IMR-90 (cell line): Measurements from ENCODE around the gene UTF1. TPM values are rescaled to one million over a fixed set of nuclear protein-coding genes. Genes with fewer than 3 reads are reported as not detected.

Experiments used
- ATAC-seq: fragments of 200-7000 bp; cut with Tn5 transposase; 2 replicates; pipeline ENCODE4 v1.9.1; 2020; ENCODE audit warnings: low read depth, mild to moderate bottlenecking, moderate library complexity
- BruUV-seq: library from RNA; stranded (reverse); fragments of 400-500 nt; replicated peaks from 2 replicates; lab custom pipeline; 2021; lab: Mats Ljungman, UMichigan
- CTCF ChIA-PET: fragments of 300-600 bp; formaldehyde crosslinking; extraction: SDS; loops from one replicate; lab custom pipeline; 2021; ENCODE audit warnings: antibody characterized with exemption; lab: Yijun Ruan, JAX
- POLR2A ChIA-PET: fragments of 300-600 bp; sonication (Branson Sonifier 250); formaldehyde crosslinking; loops from one replicate; lab custom pipeline; 2022; ENCODE audit warnings: antibody characterized with exemption; ENCODE audit not compliant: unreplicated experiment; lab: Charles Lee
- DNase-seq: peaks from one replicate; pipeline ENCODE4 v3.0.0; 2013
- H2AFZ ChIP-seq: replicated peaks from 2 replicates; pipeline ENCODE3; 2013; ENCODE audit warnings: low read length, mild to moderate bottlenecking; ENCODE audit not compliant: poor library complexity
- H2AK5ac ChIP-seq: 2 replicates; pipeline ENCODE4 v1.6.1; 2013; ENCODE audit warnings: low read depth, low read length, inconsistent platforms
- H2AK9ac ChIP-seq: replicated peaks from 2 replicates; pipeline ENCODE3; 2013; ENCODE audit warnings: mild to moderate bottlenecking, low read depth, low read length, moderate library complexity; ENCODE audit not compliant: poor library complexity
- H2BK120ac ChIP-seq: 2 replicates; pipeline ENCODE4 v1.6.1; 2013; ENCODE audit warnings: low read depth, low read length, inconsistent platforms
- H2BK15ac ChIP-seq: 3 replicates; pipeline ENCODE4 v1.6.1; 2013; ENCODE audit warnings: low read depth, low read length, inconsistent platforms
- H2BK20ac ChIP-seq: 2 replicates; pipeline ENCODE4 v1.6.1; 2013; ENCODE audit warnings: low read depth, mild to moderate bottlenecking, inconsistent platforms, low read length, moderate library complexity
- H2BK5ac ChIP-seq: 2 replicates; pipeline ENCODE4 v1.6.1; 2013; ENCODE audit warnings: mild to moderate bottlenecking, low read depth, low read length, inconsistent platforms; ENCODE audit not compliant: poor library complexity, severe bottlenecking
- H3K14ac ChIP-seq: replicated peaks from 2 replicates; pipeline ENCODE4 v1.6.1; 2013; ENCODE audit warnings: low read depth, low read length, inconsistent platforms
- H3K18ac ChIP-seq: 2 replicates; pipeline ENCODE4 v1.6.1; 2013; ENCODE audit warnings: low read depth, low read length, control low read depth
- H3K23ac ChIP-seq: 2 replicates; pipeline ENCODE4 v1.6.1; 2013; ENCODE audit warnings: low read depth, low read length, inconsistent platforms
- H3K27ac ChIP-seq: 2 replicates; pipeline ENCODE4 v1.5.1; 2013; ENCODE audit warnings: mild to moderate bottlenecking, control low read depth, low read length; ENCODE audit not compliant: insufficient read depth
- H3K27me3 ChIP-seq: 2 replicates; pipeline ENCODE4 v1.6.1; 2013; ENCODE audit warnings: low read length; ENCODE audit not compliant: control insufficient read depth, insufficient read depth
- H3K36me3 ChIP-seq: 2 replicates; pipeline ENCODE4 v1.6.1; 2013; ENCODE audit warnings: low read length, mixed read lengths; ENCODE audit not compliant: control insufficient read depth, insufficient read depth
- H3K4ac ChIP-seq: 2 replicates; pipeline ENCODE4 v1.6.1; 2013; ENCODE audit warnings: low read depth, low read length, inconsistent platforms
- H3K4me1 ChIP-seq: 2 replicates; pipeline ENCODE4 v1.6.1; 2013; ENCODE audit warnings: low read length, mixed read lengths; ENCODE audit not compliant: control insufficient read depth, insufficient read depth
- H3K4me2 ChIP-seq: 2 replicates; pipeline ENCODE4 v1.6.1; 2013; ENCODE audit warnings: low read depth, mild to moderate bottlenecking, control low read depth, low read length, moderate library complexity
- H3K4me3 ChIP-seq: 2 replicates; pipeline ENCODE4 v1.5.1; 2013; ENCODE audit warnings: low read depth, mild to moderate bottlenecking, control low read depth, low read length, moderate library complexity; ENCODE audit not compliant: insufficient read depth
- H3K56ac ChIP-seq: 2 replicates; pipeline ENCODE4 v1.6.1; 2013; ENCODE audit warnings: low read length, inconsistent platforms; ENCODE audit not compliant: insufficient read depth; ENCODE audit errors: extremely low read depth
- H3K79me1 ChIP-seq, 2 experiments: 2 replicates each; pipeline ENCODE4 v1.6.1; 2013; ENCODE audit warnings: low read length in 2 of 2, inconsistent platforms in 1 of 2, low read depth in 1 of 2
- H3K9ac ChIP-seq: 2 replicates; pipeline ENCODE4 v1.6.1; 2013; ENCODE audit warnings: low read depth, low read length, control low read depth
- H3K9me1 ChIP-seq: 2 replicates; pipeline ENCODE4 v1.6.1; 2013; ENCODE audit warnings: low read length, inconsistent platforms; ENCODE audit not compliant: insufficient read depth
- H3K9me3 ChIP-seq: 2 replicates; pipeline ENCODE4 v1.6.1; 2013; ENCODE audit warnings: low read length; ENCODE audit not compliant: control insufficient read depth, insufficient read depth
- H4K20me1 ChIP-seq: 2 replicates; pipeline ENCODE4 v1.6.1; 2013; ENCODE audit warnings: low read length, inconsistent platforms; ENCODE audit not compliant: insufficient read depth
- H4K5ac ChIP-seq: 2 replicates; pipeline ENCODE4 v1.6.1; 2013; ENCODE audit warnings: mild to moderate bottlenecking, low read depth, low read length, control low read depth
- H4K8ac ChIP-seq, 2 experiments: 2 replicates each; pipeline ENCODE4 v1.6.1; 2013; ENCODE audit warnings: low read depth in 2 of 2, low read length in 2 of 2, control low read depth in 1 of 2, inconsistent platforms in 1 of 2
- H4K91ac ChIP-seq: 2 replicates; pipeline ENCODE4 v1.6.1; 2013; ENCODE audit warnings: low read depth, low read length, inconsistent platforms; ENCODE audit not compliant: insufficient read depth
- CEBPB ChIP-seq: IDR thresholded peaks from 2 replicates; pipeline ENCODE4 v1.6.1; 2012; ENCODE audit warnings: low read depth, low read length, improper control_type of control experiment
- FOS ChIP-seq: fragments of 150-350 bp; IDR thresholded peaks from 2 replicates; pipeline ENCODE4 v1.6.1; 2016; ENCODE audit warnings: low read depth, low read length
- MAFK ChIP-seq: IDR thresholded peaks from 2 replicates; pipeline ENCODE4 v1.6.1; 2012; ENCODE audit warnings: low read depth, low read length, improper control_type of control experiment
- MXI1 ChIP-seq: IDR thresholded peaks from 2 replicates; pipeline ENCODE4 v1.6.1; 2012; ENCODE audit warnings: low read depth, mild to moderate bottlenecking, low read length, moderate library complexity, borderline replicate concordance
- POLR2A ChIP-seq: IDR thresholded peaks from 2 replicates; pipeline ENCODE4 v1.6.1; 2012; ENCODE audit warnings: mild to moderate bottlenecking, low read depth, low read length
- RFX5 ChIP-seq: IDR thresholded peaks from 2 replicates; pipeline ENCODE4 v1.8.0; 2012; ENCODE audit warnings: low read depth, mild to moderate bottlenecking, low read length, moderate library complexity
- SMC3 ChIP-seq: fragments of 150-350 bp; IDR thresholded peaks from 2 replicates; pipeline ENCODE4 v1.6.1; 2016; ENCODE audit warnings: low read depth, mild to moderate bottlenecking, antibody characterized with exemption, low read length, moderate library complexity
- WGBS, 2 experiments: methylation state at CpG; one replicate each; pipeline versions ENCODE4 v1.1.5 to v1.1.7; 2013; ENCODE audit warnings: missing lambda C conversion rate in 2 of 2; ENCODE audit not compliant: insufficient read length in 1 of 2; ENCODE audit errors: extremely low coverage in 2 of 2; 5-methylcytosine and 5-hydroxymethylcytosine counted together
- dilution Hi-C: fragments of 300-500 bp; cut with HindIII; formaldehyde crosslinking; loops from one replicate; pipeline ENCODE4 v1.14.3; 2018; ENCODE audit warnings: low sequenced_read_pairs; ENCODE audit not compliant: unreplicated experiment
- in situ Hi-C: fragments of 300-500 bp; cut with MboI; formaldehyde crosslinking; loops from 3 replicates; pipeline ENCODE4 v1.14.3; 2019; ENCODE audit warnings: low sequenced_read_pairs, inconsistent platforms, mixed read lengths
- intact Hi-C: fragments of 100-400 bp; cut with micrococcal nuclease; formaldehyde crosslinking; loops from 2 replicates; pipeline ENCODE4 v1.10.0; 2022
- polyA plus RNA-seq, 3 experiments: library from polyadenylated mRNA; depleted of rRNA; stranded (reverse); fragments of >200 nt; gene quantifications; 2 replicates each; pipeline ENCODE4 v1.2.3, GENCODE V29; 2012; ENCODE audit warnings: low replicate concordance in 1 of 3
- total RNA-seq: library from RNA; depleted of rRNA; stranded (reverse); fragments of >200 nt; gene quantifications from 2 replicates; pipeline ENCODE4 v1.2.3, GENCODE V29; 2012
- TF ChIP-seq, protein P1 (sequence below): fragments of 150-350 bp; IDR thresholded peaks from 2 replicates; pipeline ENCODE4 v1.6.1; 2017; ENCODE audit warnings: mild to moderate bottlenecking, antibody characterized with exemption, low read length, low read depth
- TF ChIP-seq, protein P2 (sequence below): fragments of 150-350 bp; IDR thresholded peaks from 2 replicates; pipeline ENCODE4 v1.6.1; 2016; ENCODE audit warnings: low read depth, mild to moderate bottlenecking, low read length, moderate library complexity, borderline replicate concordance
- TF ChIP-seq, protein P3 (sequence below): conservative IDR thresholded peaks from 2 replicates; pipeline ENCODE4 v1.5.1; 2012; ENCODE audit warnings: mild to moderate bottlenecking, low read depth, low read length, improper control_type of control experiment

Gene UTF1
- total and polyA plus RNA-seq, 2 of the 4 experiments (the other 2 are of a cell fraction) = not detected

DNA sequence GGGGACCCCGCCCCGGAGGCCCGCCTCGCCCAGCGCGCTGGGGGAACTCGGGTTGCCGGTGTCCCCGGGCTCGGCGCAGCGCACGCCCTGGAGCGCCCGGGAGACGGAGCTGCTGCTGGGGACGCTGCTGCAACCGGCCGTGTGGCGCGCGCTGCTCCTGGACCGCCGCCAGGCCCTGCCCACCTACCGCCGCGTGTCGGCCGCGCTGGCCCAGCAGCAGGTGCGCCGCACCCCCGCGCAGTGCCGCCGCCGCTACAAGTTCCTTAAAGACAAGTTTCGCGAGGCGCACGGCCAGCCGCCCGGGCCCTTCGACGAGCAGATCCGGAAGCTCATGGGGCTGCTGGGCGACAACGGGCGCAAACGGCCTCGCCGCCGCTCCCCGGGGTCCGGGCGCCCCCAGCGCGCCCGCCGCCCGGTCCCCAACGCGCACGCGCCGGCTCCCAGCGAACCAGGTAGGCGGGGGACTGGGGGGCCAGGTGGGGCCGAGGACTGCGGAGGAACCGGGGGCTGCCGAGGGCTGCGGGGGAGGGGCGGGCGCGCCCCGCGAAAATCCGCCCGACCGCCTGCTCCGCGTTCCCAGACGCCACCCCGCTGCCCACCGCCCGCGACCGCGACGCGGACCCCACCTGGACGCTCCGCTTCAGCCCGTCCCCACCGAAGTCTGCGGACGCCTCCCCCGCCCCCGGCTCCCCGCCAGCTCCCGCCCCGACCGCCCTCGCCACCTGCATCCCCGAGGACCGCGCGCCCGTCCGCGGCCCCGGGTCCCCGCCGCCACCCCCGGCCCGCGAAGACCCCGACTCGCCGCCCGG lies 574 bp downstream of the UTF1 start (continued):
- TF ChIP-seq MXI1 = no peak
- TF ChIP-seq, protein P1, sequence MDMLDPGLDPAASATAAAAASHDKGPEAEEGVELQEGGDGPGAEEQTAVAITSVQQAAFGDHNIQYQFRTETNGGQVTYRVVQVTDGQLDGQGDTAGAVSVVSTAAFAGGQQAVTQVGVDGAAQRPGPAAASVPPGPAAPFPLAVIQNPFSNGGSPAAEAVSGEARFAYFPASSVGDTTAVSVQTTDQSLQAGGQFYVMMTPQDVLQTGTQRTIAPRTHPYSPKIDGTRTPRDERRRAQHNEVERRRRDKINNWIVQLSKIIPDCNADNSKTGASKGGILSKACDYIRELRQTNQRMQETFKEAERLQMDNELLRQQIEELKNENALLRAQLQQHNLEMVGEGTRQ = no peak

DNA sequence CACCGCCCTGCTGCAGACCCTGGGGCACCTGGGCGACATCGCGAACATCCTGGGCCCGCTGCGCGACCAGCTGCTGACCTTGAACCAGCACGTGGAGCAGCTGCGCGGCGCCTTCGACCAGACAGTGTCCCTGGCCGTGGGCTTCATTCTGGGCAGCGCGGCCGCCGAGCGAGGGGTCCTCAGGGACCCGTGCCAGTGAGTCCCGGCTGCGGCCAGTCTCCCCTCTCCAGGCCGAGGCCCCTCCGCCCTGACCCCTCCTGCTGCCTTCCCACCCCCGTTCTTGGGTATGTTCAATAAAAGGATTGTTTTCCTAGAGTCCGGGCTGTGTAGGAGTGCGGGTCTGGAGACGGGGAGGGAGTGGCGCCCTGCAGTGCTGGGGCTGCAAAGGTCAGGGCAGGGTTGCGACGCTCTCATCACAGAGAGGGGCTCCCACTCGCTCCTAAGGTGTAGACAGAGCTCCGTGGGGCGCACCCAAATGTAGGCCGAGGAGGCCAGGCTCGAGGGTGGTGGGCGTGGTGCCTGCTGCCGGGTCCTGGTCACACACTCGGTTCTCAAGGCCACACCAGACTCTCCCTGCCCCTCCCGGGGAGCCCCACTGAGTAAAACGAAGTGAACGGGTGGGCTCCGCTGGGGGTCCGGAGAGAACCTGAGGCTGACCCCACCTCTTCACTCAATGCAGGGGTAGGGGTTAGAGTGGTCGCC lies 1.4 kb downstream of the UTF1 start:
- dilution Hi-C loops = no loop called here
- BruUV-seq = no TSS peak
- ATAC-seq = no peak

More for the DNA sequence above, 1.4 kb downstream of the UTF1 start:
- Histone ChIP-seq H2BK120ac (no peak overlapping the region), H3K9me1 (no peaks in the 10 kb centered on the region), H4K20me1 (no peaks in the 10 kb centered on the region), H2AK9ac (no peak overlapping the region), H4K8ac (no peak overlapping the region), H2AFZ (no peak overlapping the region), H3K27me3 (peaks cover 67% of the 10 kb centered on the region), H3K23ac (no peak overlapping the region), H3K4me3 (no peak overlapping the region), H4K5ac (no peak overlapping the region), H3K4ac (no peak overlapping the region), H3K9me3 (peaks cover 4% of the 10 kb centered on the region; the same call in 1 of the 2 replicates), H3K18ac (no peak overlapping the region), H2BK15ac (no peak overlapping the region), H2BK5ac (no peak overlapping the region), H3K9ac (no peak overlapping the region), H4K91ac (no peak overlapping the region), H3K4me1 (peaks cover 2% of the 10 kb centered on the region; the same call in 1 of the 2 replicates), H3K56ac (no peak overlapping the region), H3K27ac (no peak overlapping the region), H3K79me1 (no peaks in the 10 kb centered on the region), H3K4me2 (no peak overlapping the region), H2BK20ac (no peak overlapping the region), H3K36me3 (no peaks in the 10 kb centered on the region), H3K14ac (no peak overlapping the region), H2AK5ac (no peak overlapping the region)
- in situ Hi-C loops (no loop called here), intact Hi-C loops (no loop called here)
- ChIA-PET POLR2A (no interaction called here), CTCF (no interaction called here)
- TF ChIP-seq FOS (no peak), SMC3 (no peak), CEBPB (no peak), MAFK (no peak), RFX5 (no peak), POLR2A (no peak)
- TF ChIP-seq, protein P2, sequence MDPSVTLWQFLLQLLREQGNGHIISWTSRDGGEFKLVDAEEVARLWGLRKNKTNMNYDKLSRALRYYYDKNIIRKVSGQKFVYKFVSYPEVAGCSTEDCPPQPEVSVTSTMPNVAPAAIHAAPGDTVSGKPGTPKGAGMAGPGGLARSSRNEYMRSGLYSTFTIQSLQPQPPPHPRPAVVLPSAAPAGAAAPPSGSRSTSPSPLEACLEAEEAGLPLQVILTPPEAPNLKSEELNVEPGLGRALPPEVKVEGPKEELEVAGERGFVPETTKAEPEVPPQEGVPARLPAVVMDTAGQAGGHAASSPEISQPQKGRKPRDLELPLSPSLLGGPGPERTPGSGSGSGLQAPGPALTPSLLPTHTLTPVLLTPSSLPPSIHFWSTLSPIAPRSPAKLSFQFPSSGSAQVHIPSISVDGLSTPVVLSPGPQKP = no peak
- TF ChIP-seq, protein P3, sequence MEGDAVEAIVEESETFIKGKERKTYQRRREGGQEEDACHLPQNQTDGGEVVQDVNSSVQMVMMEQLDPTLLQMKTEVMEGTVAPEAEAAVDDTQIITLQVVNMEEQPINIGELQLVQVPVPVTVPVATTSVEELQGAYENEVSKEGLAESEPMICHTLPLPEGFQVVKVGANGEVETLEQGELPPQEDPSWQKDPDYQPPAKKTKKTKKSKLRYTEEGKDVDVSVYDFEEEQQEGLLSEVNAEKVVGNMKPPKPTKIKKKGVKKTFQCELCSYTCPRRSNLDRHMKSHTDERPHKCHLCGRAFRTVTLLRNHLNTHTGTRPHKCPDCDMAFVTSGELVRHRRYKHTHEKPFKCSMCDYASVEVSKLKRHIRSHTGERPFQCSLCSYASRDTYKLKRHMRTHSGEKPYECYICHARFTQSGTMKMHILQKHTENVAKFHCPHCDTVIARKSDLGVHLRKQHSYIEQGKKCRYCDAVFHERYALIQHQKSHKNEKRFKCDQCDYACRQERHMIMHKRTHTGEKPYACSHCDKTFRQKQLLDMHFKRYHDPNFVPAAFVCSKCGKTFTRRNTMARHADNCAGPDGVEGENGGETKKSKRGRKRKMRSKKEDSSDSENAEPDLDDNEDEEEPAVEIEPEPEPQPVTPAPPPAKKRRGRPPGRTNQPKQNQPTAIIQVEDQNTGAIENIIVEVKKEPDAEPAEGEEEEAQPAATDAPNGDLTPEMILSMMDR = no peak
- WGBS, 2 experiments = 11% methylated on average over 15 of the region's 44 CpGs; no CpG with 5 or more reads in 1 of the 2 experiments
- no peak for DNase-seq
